ENCODE data around the gene CDHR2.

DNA sequence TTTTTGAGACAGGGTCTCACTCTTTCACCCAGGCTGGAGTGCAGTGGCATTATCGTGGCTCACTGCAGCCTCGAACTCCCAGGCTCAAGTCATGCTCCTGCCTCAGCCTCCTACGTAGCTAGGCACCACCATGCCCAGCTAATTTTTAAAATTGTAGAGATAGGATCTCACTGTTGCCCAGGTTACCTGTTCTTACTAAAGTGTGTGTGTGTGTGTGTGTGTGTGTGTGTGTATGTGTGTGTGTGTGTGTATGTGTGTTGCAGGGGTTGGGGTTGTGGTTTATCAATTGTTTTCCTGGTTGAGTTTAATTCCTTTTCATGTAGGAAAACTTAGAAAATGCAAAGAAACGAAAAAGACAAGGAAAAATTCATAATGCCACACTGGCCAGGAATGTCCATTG lies 33.7 kb upstream of the CDHR2 start:
- TF ChIP-seq, protein P1, sequence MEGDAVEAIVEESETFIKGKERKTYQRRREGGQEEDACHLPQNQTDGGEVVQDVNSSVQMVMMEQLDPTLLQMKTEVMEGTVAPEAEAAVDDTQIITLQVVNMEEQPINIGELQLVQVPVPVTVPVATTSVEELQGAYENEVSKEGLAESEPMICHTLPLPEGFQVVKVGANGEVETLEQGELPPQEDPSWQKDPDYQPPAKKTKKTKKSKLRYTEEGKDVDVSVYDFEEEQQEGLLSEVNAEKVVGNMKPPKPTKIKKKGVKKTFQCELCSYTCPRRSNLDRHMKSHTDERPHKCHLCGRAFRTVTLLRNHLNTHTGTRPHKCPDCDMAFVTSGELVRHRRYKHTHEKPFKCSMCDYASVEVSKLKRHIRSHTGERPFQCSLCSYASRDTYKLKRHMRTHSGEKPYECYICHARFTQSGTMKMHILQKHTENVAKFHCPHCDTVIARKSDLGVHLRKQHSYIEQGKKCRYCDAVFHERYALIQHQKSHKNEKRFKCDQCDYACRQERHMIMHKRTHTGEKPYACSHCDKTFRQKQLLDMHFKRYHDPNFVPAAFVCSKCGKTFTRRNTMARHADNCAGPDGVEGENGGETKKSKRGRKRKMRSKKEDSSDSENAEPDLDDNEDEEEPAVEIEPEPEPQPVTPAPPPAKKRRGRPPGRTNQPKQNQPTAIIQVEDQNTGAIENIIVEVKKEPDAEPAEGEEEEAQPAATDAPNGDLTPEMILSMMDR (IDR thresholded peaks at IDR 0.05): no peak
- no peak for TF ChIP-seq POLR2A (IDR thresholded peaks at IDR 0.05)

All from testis (tissue), 2 donors.